Renal cortex interstitium (tissue), 3 donors: ENCODE data around the gene PRKCI. TPM values are rescaled to one million over a fixed set of nuclear protein-coding genes. Genes with fewer than 3 reads are reported as not detected.

Experiments used
- polyA plus RNA-seq, 3 donors: library from polyadenylated mRNA; unstranded; fragments of 120-200 nt; gene quantifications; one replicate each; pipeline ENCODE4 v1.2.1, GENCODE V29; 2013; ENCODE audit not compliant: insufficient read length in 3 of 3

PRKCI gene
- polyA plus RNA-seq, 3 donors: 58.2 to 92.0 (median 79.2) TPM

Other genes with a start within 250 kb of the PRKCI start
- 10 to 100 TPM; 25.3 to 43.6 (median 32.5) TPM for gene GPR160, start 184.4 kb upstream of the PRKCI start, polyA plus RNA-seq
- 10 to 100 TPM; 22.1 to 35.4 (median 29.4) TPM for gene PHC3, start 40.7 kb upstream of the PRKCI start, polyA plus RNA-seq
- gene SKIL, start 135.3 kb downstream of the PRKCI start, polyA plus RNA-seq: 10 to 100 TPM; 44.0 to 56.8 (median 49.7) TPM
- 100 to 1,000 TPM; 198 to 241 (median 225) TPM for gene CLDN11, start 196.4 kb downstream of the PRKCI start, polyA plus RNA-seq